ENCODE measurements around the gene COPG2.

The COPG2 gene

DNA sequence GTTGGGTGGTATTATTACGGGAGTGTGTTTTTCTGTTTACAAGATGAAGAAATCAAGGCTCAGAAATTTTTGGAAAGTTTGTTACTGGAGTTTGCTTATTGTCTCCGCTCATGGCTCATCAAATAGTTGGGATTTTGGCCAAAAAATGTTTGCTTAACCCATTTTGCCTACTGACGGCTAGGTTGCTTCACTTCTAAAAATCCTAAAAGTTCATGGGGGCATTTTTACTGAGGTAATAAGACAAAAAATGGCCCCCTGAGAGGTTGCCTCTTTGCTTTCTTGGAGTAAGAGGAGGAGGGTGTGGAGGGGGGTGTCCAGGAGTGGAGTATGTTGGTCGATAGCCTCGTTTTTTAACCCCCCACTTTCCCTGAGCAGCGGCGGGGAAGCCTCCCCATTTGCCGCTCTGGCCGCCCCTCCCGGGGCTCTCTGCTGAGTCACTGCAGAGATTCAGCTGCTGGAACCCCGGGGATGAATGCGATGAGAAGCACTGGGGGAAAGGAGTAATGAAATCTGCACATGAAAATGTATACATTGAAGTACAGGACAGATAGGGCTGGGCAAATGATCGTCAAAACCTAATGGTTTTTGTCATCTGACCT is 175.2 kb downstream of the COPG2 start:
- DNase-seq = no peak

- DNase-seq = no peak
These were observed 175.8 kb downstream of the COPG2 start for GRCh38 chr7:130492523-130493274.

- no peak for DNase-seq
These were observed 176.6 kb downstream of the COPG2 start, which contains the start of gene MEST for GRCh38 chr7:130491841-130492522. Gene MEST, plus strand, starts transcription at chr7:130492085. Its CDS starts 229 bp downstream, at chr7:130492314.

- peak; percentile 41 for DNase-seq
These were observed 177.4 kb downstream of the COPG2 start for GRCh38 chr7:130490888-130491804.

GRCh38 chr7:130490311-130490791 is 178.2 kb downstream of the COPG2 start:
- DNase-seq = no peak

- no peak for DNase-seq
These were observed 179.2 kb downstream of the COPG2 start for GRCh38 chr7:130489140-130489983.

DNA sequence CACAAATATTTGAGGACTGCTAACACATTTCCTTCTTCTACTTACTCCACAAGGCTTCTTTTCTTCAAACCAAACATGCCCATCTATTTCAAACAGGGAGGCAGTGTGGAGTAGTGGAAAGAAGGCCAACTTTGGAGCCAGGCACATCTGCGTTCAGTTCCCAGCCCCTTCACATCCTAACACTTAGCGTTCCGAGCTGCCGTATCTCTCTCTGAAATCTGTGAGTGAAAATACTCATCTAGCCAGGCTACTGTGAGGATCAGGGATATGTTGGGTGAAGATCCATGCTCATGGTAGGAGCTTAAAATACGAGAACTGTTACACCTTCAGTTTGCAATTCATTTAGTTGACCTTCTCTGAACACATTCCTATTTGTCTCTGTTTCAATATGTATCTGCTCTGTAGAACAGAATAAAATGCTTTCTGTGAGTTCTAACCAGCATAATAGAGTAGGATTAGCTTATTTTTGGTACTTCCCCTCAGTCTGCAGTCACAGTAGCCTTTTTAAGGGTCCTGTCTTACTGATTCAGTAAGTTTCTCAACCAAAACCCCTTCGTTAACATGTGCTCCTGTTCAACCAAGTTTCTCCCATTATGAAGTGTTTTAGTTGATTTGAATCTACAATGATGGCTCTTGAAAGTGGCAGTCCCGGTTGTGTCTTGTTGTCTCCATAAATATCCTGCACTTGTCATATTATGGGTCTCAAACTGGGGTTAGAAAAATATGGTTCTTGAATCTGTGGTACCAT is 180.0 kb downstream of the COPG2 start:
- no peak for DNase-seq

- DNase-seq = no peak
These were observed 181.6 kb downstream of the COPG2 start for GRCh38 chr7:130486954-130487436.

GRCh38 chr7:130486114-130486953 is 182.2 kb downstream of the COPG2 start:
- DNase-seq = peak; percentile 48

GRCh38 chr7:130485734-130486113 is 182.8 kb downstream of the COPG2 start:
- no peak for DNase-seq

DNA sequence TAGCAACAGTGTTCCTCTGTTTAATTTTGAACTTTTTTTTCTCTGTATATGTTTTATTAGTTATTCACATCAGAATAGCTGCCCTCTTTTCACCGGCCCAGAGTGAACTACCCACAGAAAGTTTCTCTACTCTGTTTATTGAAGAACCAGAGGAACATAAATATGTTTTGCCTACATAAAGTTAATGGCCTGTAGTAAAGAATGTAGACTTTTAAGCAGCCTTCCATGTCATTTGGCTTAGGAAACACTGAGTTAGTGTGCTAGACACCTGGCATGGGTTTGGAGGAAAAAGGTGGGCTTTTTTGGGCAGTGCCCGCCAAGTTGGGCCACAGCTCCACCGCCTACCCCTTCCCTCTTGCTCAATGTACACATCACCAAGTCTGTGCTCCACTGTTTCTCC is 185.5 kb downstream of the COPG2 start:
- no peak for DNase-seq

GRCh38 chr7:130481898-130482297 is 186.7 kb downstream of the COPG2 start:
- no peak for DNase-seq

DNA sequence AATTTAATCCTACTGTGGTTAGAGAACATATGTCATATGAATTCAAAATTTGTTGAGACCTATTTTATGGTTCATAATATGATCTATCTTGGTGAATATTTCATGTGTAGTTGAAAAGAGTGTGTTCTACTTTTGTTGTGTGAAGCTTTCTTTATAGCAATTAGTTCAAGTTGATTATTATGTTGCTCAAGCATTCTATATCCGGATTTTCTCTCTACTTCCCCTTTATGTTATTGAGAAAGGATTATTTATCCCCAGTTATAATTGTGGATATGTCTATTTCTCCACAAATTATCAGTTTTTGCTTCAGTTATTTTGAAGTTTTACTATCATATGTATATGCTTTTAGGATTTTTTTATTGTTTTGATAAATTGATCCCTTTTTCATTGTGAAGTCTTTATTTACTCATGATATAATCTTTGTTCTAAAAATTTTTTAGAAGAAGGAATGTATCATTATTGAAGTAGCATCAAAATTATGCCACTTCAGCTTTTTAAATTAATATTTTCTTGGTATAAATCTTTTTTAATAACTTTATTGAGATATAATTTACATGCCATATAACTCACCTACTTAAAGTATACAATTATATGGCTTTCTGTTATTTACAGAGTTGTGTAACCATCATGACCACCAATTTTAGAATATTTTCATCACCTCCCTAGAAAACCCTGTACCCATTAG is 188.7 kb downstream of the COPG2 start:
- DNase-seq = no peak

- DNase-seq = no peak
These were observed 189.6 kb downstream of the COPG2 start for GRCh38 chr7:130478991-130479390.

DNA sequence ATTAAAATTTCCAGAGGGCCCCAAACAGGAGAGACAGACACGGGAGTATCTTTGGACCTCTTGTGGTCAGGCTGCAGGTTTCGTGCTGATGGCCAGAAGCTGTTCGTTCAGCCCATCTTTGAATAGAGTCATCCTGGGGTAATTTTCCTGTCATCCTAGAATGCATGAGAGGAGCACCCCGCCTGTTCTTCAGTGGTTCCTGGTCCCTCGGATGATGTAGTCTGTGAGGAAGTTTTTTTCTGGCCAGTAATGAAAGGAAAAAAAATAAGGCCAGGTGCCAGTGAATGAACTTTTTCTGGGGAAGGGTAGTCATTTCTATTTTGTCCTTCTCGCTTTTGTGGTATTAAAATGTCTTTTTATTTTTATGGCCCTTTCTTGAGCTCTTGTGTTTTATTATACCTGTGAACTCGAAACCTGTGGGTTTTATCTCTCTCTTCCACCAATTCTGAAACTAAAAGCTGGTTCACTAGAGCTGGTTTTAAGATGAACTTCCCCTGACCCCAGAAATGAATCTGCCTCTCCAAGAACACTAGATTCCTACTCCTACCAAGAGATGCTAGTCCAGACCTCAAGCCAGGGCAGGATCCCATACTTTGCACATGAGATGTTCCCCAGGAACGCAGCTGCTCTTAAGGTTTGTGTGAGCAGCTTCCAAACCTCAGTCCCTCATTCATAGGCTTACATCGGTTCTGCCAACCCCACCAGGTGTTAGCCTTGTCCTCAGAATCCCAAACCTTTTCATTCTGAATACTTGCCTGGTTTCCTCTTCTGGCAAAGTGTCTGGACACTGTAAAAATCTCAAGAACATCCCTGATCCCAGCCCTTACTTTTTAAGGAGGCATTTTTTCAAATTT is 192.0 kb downstream of the COPG2 start:
- no peak for DNase-seq

- DNase-seq = no peak
These were observed 192.8 kb downstream of the COPG2 start for GRCh38 chr7:130475776-130476175.

GRCh38 chr7:130473876-130474275 is 194.7 kb downstream of the COPG2 start:
- DNase-seq = no peak

DNA sequence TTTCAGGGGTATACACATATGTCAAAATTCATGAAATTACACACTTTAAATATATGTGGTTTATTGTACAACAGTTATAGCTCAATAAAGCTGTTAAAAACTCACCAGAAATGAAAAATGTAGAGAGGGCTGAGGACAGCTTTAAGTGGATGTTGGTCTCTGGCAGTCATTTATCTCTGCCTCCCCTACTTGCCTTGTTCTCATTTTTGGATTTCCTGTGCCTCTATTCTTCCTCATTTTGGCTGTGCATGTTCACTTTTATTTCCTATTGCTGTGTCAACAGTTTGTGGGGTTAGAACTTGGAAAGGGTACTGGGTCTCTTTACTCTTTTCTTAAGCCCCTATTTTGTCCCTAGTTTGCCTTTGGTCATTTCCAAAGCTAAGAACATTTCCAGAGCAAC is 195.3 kb downstream of the COPG2 start:
- no peak for DNase-seq

Data from activated CD4-positive, CD25-positive, alpha-beta regulatory T cell treated with anti-CD3 and anti-CD28 coated beads, Interleukin-2, amount 50 U/mL, for 72 hours (primary cell).